Measurements from ENCODE around the gene GRIK4. TPM values are rescaled to one million over a fixed set of nuclear protein-coding genes. Genes with fewer than 3 reads are reported as not detected.

The GRIK4 gene
- polyA plus RNA-seq, 1 donor from 2014 or later: 3.4 TPM

DNA sequence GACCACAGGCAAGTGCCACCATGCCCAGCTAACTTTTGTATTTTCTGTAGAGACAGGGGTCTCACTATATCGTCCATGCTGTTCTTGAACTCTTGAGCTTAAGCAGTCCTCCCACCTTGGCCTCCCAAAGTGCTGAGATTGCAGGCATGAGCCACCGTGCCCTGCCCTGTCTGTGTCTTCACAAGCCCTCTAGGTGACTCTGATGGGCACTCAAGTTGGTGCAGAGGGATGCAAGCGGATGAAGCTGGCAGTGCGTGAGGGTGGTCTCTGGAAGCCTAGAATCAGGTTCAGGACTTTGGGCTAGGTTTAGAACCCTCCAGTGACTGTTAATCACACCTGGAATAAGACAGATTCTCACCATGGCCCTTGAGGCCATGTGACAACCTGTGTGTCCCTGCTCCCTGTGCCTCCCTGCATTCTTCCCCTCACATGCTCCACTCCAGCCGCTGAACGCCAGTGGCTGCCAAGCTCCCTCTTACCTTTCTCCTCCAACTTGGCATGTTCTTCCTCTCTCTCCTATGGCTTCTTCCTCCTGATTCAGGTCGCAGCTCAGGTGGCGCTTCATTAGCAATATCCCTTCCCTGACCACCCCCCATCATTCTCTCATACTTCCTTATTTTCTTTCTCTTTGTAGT is 270.1 kb downstream of the GRIK4 start:
- Histone ChIP-seq H3K79me2 (replicated peaks; ENCODE audit: insufficient read depth, low read length) (no peaks in the 10 kb centered on the region), H4K20me1 (ENCODE audit: insufficient read depth) (no peaks in the 10 kb centered on the region), H3K9ac (ENCODE audit: low read length) (no peak overlapping the region), H3K4me2 (ENCODE audit: low read length) (no peak overlapping the region), H3K9me2 (ENCODE audit: insufficient read depth, low read length) (no peaks in the 10 kb centered on the region), H3K27me3 (ENCODE audit: insufficient read depth, low read depth, low read length) (no peaks in the 10 kb centered on the region), H3K36me3 (ENCODE audit: insufficient read depth, low read length) (no peaks in the 10 kb centered on the region), H2AFZ (ENCODE audit: low read depth, low read length) (no peak overlapping the region), H3K4me3 (ENCODE audit: low read length) (no peak overlapping the region), H3F3A (ENCODE audit: insufficient read depth, low read length, poor library complexity, severe bottlenecking) (no peaks in the 10 kb centered on the region), H3K27ac (ENCODE audit: low read length) (no peak overlapping the region), H3K9me3 (ENCODE audit: low read length) (no peaks in the 10 kb centered on the region)
- TF ChIP-seq POLR2AphosphoS5 (IDR thresholded peaks at IDR 0.05) (no peak), SMC3 (conservative IDR thresholded peaks at IDR 0.05; ENCODE audit: poor library complexity) (no peak), EP300 (conservative IDR thresholded peaks at IDR 0.05; ENCODE audit: poor library complexity, severe bottlenecking) (no peak), MXI1 (conservative IDR thresholded peaks at IDR 0.05; ENCODE audit: poor library complexity, severe bottlenecking) (no peak), RAD21 (conservative IDR thresholded peaks at IDR 0.05) (no peak), TAF1 (IDR thresholded peaks at IDR 0.05; ENCODE audit: low read depth) (no peak), EZH2 (IDR thresholded peaks at IDR 0.05; ENCODE audit: borderline replicate concordance, insufficient read depth, low read length, poor library complexity, severe bottlenecking) (no peak)
- TF ChIP-seq, protein P1, sequence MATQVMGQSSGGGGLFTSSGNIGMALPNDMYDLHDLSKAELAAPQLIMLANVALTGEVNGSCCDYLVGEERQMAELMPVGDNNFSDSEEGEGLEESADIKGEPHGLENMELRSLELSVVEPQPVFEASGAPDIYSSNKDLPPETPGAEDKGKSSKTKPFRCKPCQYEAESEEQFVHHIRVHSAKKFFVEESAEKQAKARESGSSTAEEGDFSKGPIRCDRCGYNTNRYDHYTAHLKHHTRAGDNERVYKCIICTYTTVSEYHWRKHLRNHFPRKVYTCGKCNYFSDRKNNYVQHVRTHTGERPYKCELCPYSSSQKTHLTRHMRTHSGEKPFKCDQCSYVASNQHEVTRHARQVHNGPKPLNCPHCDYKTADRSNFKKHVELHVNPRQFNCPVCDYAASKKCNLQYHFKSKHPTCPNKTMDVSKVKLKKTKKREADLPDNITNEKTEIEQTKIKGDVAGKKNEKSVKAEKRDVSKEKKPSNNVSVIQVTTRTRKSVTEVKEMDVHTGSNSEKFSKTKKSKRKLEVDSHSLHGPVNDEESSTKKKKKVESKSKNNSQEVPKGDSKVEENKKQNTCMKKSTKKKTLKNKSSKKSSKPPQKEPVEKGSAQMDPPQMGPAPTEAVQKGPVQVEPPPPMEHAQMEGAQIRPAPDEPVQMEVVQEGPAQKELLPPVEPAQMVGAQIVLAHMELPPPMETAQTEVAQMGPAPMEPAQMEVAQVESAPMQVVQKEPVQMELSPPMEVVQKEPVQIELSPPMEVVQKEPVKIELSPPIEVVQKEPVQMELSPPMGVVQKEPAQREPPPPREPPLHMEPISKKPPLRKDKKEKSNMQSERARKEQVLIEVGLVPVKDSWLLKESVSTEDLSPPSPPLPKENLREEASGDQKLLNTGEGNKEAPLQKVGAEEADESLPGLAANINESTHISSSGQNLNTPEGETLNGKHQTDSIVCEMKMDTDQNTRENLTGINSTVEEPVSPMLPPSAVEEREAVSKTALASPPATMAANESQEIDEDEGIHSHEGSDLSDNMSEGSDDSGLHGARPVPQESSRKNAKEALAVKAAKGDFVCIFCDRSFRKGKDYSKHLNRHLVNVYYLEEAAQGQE (IDR thresholded peaks at IDR 0.05; ENCODE audit: borderline replicate concordance): no peak
- TF ChIP-seq, protein P2, sequence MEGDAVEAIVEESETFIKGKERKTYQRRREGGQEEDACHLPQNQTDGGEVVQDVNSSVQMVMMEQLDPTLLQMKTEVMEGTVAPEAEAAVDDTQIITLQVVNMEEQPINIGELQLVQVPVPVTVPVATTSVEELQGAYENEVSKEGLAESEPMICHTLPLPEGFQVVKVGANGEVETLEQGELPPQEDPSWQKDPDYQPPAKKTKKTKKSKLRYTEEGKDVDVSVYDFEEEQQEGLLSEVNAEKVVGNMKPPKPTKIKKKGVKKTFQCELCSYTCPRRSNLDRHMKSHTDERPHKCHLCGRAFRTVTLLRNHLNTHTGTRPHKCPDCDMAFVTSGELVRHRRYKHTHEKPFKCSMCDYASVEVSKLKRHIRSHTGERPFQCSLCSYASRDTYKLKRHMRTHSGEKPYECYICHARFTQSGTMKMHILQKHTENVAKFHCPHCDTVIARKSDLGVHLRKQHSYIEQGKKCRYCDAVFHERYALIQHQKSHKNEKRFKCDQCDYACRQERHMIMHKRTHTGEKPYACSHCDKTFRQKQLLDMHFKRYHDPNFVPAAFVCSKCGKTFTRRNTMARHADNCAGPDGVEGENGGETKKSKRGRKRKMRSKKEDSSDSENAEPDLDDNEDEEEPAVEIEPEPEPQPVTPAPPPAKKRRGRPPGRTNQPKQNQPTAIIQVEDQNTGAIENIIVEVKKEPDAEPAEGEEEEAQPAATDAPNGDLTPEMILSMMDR (IDR thresholded peaks at IDR 0.05; ENCODE audit: poor library complexity, severe bottlenecking): no peak

DNA sequence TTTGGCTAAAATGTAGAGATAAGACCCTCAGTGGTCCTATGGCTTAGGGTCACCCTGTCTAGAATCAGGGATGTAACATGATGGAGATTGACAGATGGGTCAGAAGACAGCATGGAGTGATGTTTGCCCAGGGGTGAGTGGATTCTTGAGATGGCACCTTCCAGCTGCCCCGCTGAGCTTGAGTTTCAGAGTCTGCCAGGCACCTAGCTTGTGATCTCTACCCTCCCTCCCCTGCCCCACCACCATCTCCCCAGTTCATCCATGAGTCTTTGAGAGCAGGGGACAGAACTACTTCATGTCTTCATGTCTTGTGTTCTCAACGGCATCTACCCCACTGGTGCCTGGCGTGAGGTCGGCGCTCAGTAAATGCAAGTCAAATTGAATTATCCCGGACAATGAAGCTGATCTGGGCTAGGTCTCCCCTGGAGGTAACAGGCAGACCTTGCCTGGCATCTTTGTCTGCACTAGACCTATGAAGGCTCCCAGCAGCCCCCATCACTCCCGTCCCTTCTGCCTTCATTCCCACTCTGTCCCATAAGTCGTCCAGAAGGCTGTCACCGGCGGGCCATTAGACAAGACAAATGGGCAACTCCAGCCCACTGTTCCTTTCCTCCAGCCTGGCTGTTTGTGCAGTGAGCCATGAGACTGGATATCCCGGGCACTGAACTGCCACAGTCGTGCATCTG is 273.2 kb downstream of the GRIK4 start:
- Histone ChIP-seq H3K9ac (ENCODE audit: low read length) (no peak overlapping the region), H3K4me3 (ENCODE audit: low read length) (no peak overlapping the region), H2AFZ (ENCODE audit: low read depth, low read length) (no peak overlapping the region), H3K4me2 (ENCODE audit: low read length) (no peak overlapping the region), H3K27ac (ENCODE audit: low read length) (no peak overlapping the region), H3F3A (ENCODE audit: insufficient read depth, low read length, poor library complexity, severe bottlenecking) (no peaks in the 10 kb centered on the region), H4K20me1 (ENCODE audit: insufficient read depth) (no peaks in the 10 kb centered on the region), H3K36me3 (ENCODE audit: insufficient read depth, low read length) (no peaks in the 10 kb centered on the region), H3K9me3 (ENCODE audit: low read length) (no peaks in the 10 kb centered on the region), H3K9me2 (ENCODE audit: insufficient read depth, low read length) (no peaks in the 10 kb centered on the region), H3K27me3 (ENCODE audit: insufficient read depth, low read depth, low read length) (no peaks in the 10 kb centered on the region), H3K79me2 (replicated peaks; ENCODE audit: insufficient read depth, low read length) (no peaks in the 10 kb centered on the region)
- TF ChIP-seq POLR2AphosphoS5 (IDR thresholded peaks at IDR 0.05) (no peak), SMC3 (conservative IDR thresholded peaks at IDR 0.05; ENCODE audit: poor library complexity) (no peak), TAF1 (IDR thresholded peaks at IDR 0.05; ENCODE audit: low read depth) (no peak), RAD21 (conservative IDR thresholded peaks at IDR 0.05) (no peak), EZH2 (IDR thresholded peaks at IDR 0.05; ENCODE audit: borderline replicate concordance, insufficient read depth, low read length, poor library complexity, severe bottlenecking) (no peak), EP300 (conservative IDR thresholded peaks at IDR 0.05; ENCODE audit: poor library complexity, severe bottlenecking) (no peak), MXI1 (conservative IDR thresholded peaks at IDR 0.05; ENCODE audit: poor library complexity, severe bottlenecking) (no peak)
- TF ChIP-seq, protein P1 (IDR thresholded peaks at IDR 0.05; ENCODE audit: borderline replicate concordance): no peak
- TF ChIP-seq, protein P2 (IDR thresholded peaks at IDR 0.05; ENCODE audit: poor library complexity, severe bottlenecking): no peak

Measured in neural cell (in vitro differentiated cells).